Erythroblast (primary cell): ENCODE measurements around the gene ADNP.

ENCODE experiments used
- GATA1 ChIP-seq: IDR thresholded peaks from 2 replicates; pipeline ENCODE4 v1.6.1; 2011; ENCODE audit warnings: low read depth, mild to moderate bottlenecking, control low read depth, low read length, moderate library complexity
- POLR2A ChIP-seq: IDR thresholded peaks from 2 replicates; pipeline ENCODE4 v1.6.1; 2011; ENCODE audit warnings: mild to moderate bottlenecking, low read length

GRCh38 chr20:50928469-50928868 lies 2.8 kb downstream of the ADNP start:
- TF ChIP-seq POLR2A: no peak
- TF ChIP-seq GATA1: no peak
